DMS153 treated with DMSO at 0.1 percent for 48 hours (cell line): ENCODE results near the gene FAM156A.
"Not testable (repeated sequence)": the region's sequence is repeated elsewhere in the genome, so short reads cannot be mapped to it uniquely, and the experiment has no call there.

Source experiments
- DNase-seq: peaks from one replicate; lab custom pipeline; 2025; ENCODE audit not compliant: unreplicated experiment; lab: John Stamatoyannopoulos, UW

FAM156A gene

GRCh38 chrX:52966993-52967738, 8.8 kb upstream of the FAM156A start:
- DNase-seq: not testable (repeated sequence)

GRCh38 chrX:52958961-52959360, 643 bp upstream of the FAM156A start:
- not testable (repeated sequence) for DNase-seq

GRCh38 chrX:52949884-52950283, 8.4 kb downstream of the FAM156A start:
- DNase-seq: not testable (repeated sequence)

- not testable (repeated sequence) for DNase-seq
These were observed 9.0 kb downstream of the FAM156A start for GRCh38 chrX:52949325-52949724.

GRCh38 chrX:52948265-52948664, 10.1 kb downstream of the FAM156A start:
- DNase-seq: not testable (repeated sequence)

- not testable (repeated sequence) for DNase-seq
These were observed 10.8 kb downstream of the FAM156A start for GRCh38 chrX:52947501-52947900.

- not testable (repeated sequence) for DNase-seq
These were observed 12.4 kb downstream of the FAM156A start for GRCh38 chrX:52945838-52946494.

- not testable (repeated sequence) for DNase-seq
These were observed 16.6 kb downstream of the FAM156A start for GRCh38 chrX:52941728-52942127.

- not testable (repeated sequence) for DNase-seq
These were observed 17.6 kb downstream of the FAM156A start for GRCh38 chrX:52940704-52941103.

- DNase-seq: not testable (repeated sequence)
These were observed 22.9 kb downstream of the FAM156A start for GRCh38 chrX:52935470-52935784.

- DNase-seq: peak; percentile 51
These were observed 23.4 kb downstream of the FAM156A start for GRCh38 chrX:52934704-52935469.

- peak; percentile 11 for DNase-seq
These were observed 24.2 kb downstream of the FAM156A start for GRCh38 chrX:52933976-52934703.

- no peak for DNase-seq
These were observed 25.1 kb downstream of the FAM156A start for GRCh38 chrX:52933213-52933612.

- not testable (repeated sequence) for DNase-seq
These were observed 28.1 kb downstream of the FAM156A start for GRCh38 chrX:52930214-52930613.

GRCh38 chrX:52923781-52924241, 34.5 kb downstream of the FAM156A start:
- DNase-seq: no peak

- DNase-seq: not testable (repeated sequence)
These were observed 43.6 kb downstream of the FAM156A start for GRCh38 chrX:52914704-52915103.

- DNase-seq: not testable (repeated sequence)
These were observed 44.6 kb downstream of the FAM156A start for GRCh38 chrX:52913681-52914080.

GRCh38 chrX:52909313-52909969, 48.9 kb downstream of the FAM156A start:
- DNase-seq: not testable (repeated sequence)

GRCh38 chrX:52907900-52908299, 50.4 kb downstream of the FAM156A start:
- not testable (repeated sequence) for DNase-seq

GRCh38 chrX:52907137-52907536, 51.2 kb downstream of the FAM156A start:
- DNase-seq: not testable (repeated sequence)
